Gastrocnemius medialis (tissue), 4 donors: ENCODE data around the gene CNGA2. TPM values are rescaled to one million over a fixed set of nuclear protein-coding genes. Genes with fewer than 3 reads are reported as not detected.

Experiments used
- ATAC-seq, 2 donors: fragments of 150-250 bp; one replicate each; pipeline ENCODE4 v1.9.1; 2016
- DNase-seq, 2 donors: peaks; one replicate each; pipeline ENCODE4 v3.0.0-alpha.2; 2019
- H3K27ac ChIP-seq, 4 donors: fragments of 200-600 bp; sonication (generic); 1 replicate in 1 of 4; 2 replicates in 3 of 4; pipeline ENCODE4 v1.5.1; 2016 to 2018; ENCODE audit warnings: mild to moderate bottlenecking in 2 of 4, moderate library complexity in 1 of 4
- H3K27me3 ChIP-seq, 3 donors: fragments of 200-600 bp; sonication (generic) in 2 of 3; 1 replicate in 1 of 3; 2 replicates in 2 of 3; pipeline versions ENCODE4 v1.5.1 to v1.6.0; 2016 to 2019; ENCODE audit warnings: mild to moderate bottlenecking in 1 of 3, moderate library complexity in 1 of 3
- H3K36me3 ChIP-seq, 2 donors: fragments of 200-600 bp; sonication (generic) in 1 of 2; one replicate each; pipeline ENCODE4 v1.5.1; 2017 to 2018
- H3K4me1 ChIP-seq, 2 donors: fragments of 200-600 bp; sonication (generic) in 1 of 2; one replicate each; pipeline ENCODE4 v1.5.1; 2016 to 2017; ENCODE audit warnings: mild to moderate bottlenecking in 2 of 2
- H3K4me3 ChIP-seq, 4 donors: fragments of 200-600 bp; sonication (generic) in 3 of 4; 1 replicate in 1 of 4; 2 replicates in 3 of 4; pipeline ENCODE4 v1.5.1; 2016 to 2019; ENCODE audit warnings: mild to moderate bottlenecking in 2 of 4
- H3K9me3 ChIP-seq, 3 donors: fragments of 200-600 bp; sonication (generic) in 2 of 3; 1 replicate in 1 of 3; 2 replicates in 2 of 3; pipeline ENCODE4 v1.5.1; 2016 to 2019
- POLR2A ChIP-seq, 2 donors: fragments of 450-650 bp; IDR thresholded peaks; one replicate each; pipeline ENCODE4 v1.6.1; 2017; ENCODE audit warnings: antibody characterized with exemption in 2 of 2, mild to moderate bottlenecking in 2 of 2, moderate library complexity in 2 of 2
- in situ Hi-C, 4 donors: fragments of 200-750 bp; cut with MboI; loops; one replicate each; pipeline versions ENCODE4 v1.15.0 to v1.8.0; 2017; ENCODE audit warnings: low sequenced_read_pairs in 4 of 4
- intact Hi-C: fragments of 100-400 bp; cut with DNase I; formaldehyde crosslinking; loops from one replicate; pipeline ENCODE4 v1.15.1; 2023; ENCODE audit warnings: low total_unique reads
- total RNA-seq, 4 donors: library from RNA; depleted of rRNA; stranded (reverse); fragments of >200 nt; gene quantifications; one replicate each; pipeline versions ENCODE4 v1.1.0 to v1.2.3, GENCODE V29; 2016
- TF ChIP-seq, protein P1 (sequence below), 5 experiments: fragments of 450-650 bp in 3 of 5; fragments of 200-600 bp in 2 of 5; sonication (generic) in 2 of 5; IDR thresholded peaks in 4 of 5; conservative IDR thresholded peaks in 1 of 5; 1 replicate in 4 of 5; 2 replicates in 1 of 5; pipeline ENCODE4 v1.5.1; 2016 to 2019; ENCODE audit warnings: antibody characterized with exemption in 5 of 5, mild to moderate bottlenecking in 3 of 5, moderate library complexity in 3 of 5

Gene CNGA2
- total RNA-seq, 4 donors from 2014 or later = not detected

DNA sequence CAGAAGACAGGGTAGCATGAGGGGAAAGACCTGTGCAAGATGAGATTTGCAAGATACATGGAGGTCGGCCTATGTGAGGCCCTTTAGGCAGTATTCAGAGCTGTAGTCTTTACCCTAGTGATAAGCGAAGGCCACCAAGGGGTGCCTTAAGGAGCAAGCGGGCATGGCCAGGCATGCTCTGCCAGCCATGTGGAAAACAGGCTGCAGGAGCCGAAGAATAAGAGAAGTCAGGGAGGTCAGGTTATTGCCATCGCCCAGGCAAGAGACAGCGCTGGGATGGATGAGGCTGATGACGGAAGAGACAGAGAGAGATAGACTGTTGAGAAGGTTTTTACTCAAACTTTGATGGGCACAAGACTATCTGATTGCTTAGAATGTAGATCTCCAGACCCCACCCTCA lies 25.7 kb upstream of the CNGA2 start:
- no peak overlapping the region for H3K4me3 ChIP-seq
- no peak for TF ChIP-seq POLR2A (IDR thresholded peaks at IDR 0.05)
- TF ChIP-seq, protein P1, sequence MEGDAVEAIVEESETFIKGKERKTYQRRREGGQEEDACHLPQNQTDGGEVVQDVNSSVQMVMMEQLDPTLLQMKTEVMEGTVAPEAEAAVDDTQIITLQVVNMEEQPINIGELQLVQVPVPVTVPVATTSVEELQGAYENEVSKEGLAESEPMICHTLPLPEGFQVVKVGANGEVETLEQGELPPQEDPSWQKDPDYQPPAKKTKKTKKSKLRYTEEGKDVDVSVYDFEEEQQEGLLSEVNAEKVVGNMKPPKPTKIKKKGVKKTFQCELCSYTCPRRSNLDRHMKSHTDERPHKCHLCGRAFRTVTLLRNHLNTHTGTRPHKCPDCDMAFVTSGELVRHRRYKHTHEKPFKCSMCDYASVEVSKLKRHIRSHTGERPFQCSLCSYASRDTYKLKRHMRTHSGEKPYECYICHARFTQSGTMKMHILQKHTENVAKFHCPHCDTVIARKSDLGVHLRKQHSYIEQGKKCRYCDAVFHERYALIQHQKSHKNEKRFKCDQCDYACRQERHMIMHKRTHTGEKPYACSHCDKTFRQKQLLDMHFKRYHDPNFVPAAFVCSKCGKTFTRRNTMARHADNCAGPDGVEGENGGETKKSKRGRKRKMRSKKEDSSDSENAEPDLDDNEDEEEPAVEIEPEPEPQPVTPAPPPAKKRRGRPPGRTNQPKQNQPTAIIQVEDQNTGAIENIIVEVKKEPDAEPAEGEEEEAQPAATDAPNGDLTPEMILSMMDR (IDR thresholded peaks at IDR 0.05 in 4 of 5, conservative IDR thresholded peaks at IDR 0.05 in 1 of 5) = no peak
- H3K27ac ChIP-seq = no peak overlapping the region
- intact Hi-C loops = no loop called here
- ATAC-seq = no peak
- in situ Hi-C loops = no loop called here
- DNase-seq = no peak
- H3K9me3 ChIP-seq = no peaks in the 10 kb centered on the region
- H3K36me3 ChIP-seq = no peaks in the 10 kb centered on the region
- no peaks in the 10 kb centered on the region for H3K27me3 ChIP-seq
- H3K4me1 ChIP-seq = peaks cover 0 to 9% of the 10 kb centered on the region in 2 donors

DNA sequence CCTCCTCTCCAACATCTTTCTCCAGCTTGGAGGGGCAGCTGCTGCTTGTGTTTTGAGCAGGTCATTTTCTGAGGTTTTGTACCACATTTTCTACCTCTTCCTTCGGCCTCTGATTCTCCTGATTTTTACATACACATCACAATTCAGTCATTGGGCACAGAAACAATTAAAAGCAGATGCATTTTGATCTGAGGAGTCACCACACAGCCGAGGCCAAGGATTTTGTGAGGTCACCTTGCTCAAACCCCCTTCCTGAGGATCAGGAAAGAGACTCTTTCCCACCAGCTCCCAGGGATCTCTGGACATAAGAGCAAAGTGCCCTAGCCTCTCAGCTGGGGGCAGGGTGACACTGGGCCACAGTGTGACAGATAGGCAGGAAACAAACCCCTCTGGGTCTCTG lies 24.1 kb upstream of the CNGA2 start:
- in situ Hi-C loops (no loop called here), intact Hi-C loops (no loop called here)
- no peak overlapping the region for H3K4me3 ChIP-seq
- peaks cover 0 to 4% of the 10 kb centered on the region in 2 donors for H3K4me1 ChIP-seq
- DNase-seq = no peak
- TF ChIP-seq, protein P1 (IDR thresholded peaks at IDR 0.05 in 4 of 5, conservative IDR thresholded peaks at IDR 0.05 in 1 of 5) = no peak
- no peak for TF ChIP-seq POLR2A (IDR thresholded peaks at IDR 0.05)
- no peak overlapping the region for H3K27ac ChIP-seq
- no peaks in the 10 kb centered on the region for H3K27me3 ChIP-seq
- no peaks in the 10 kb centered on the region for H3K9me3 ChIP-seq
- H3K36me3 ChIP-seq = no peaks in the 10 kb centered on the region
- no peak for ATAC-seq

DNA sequence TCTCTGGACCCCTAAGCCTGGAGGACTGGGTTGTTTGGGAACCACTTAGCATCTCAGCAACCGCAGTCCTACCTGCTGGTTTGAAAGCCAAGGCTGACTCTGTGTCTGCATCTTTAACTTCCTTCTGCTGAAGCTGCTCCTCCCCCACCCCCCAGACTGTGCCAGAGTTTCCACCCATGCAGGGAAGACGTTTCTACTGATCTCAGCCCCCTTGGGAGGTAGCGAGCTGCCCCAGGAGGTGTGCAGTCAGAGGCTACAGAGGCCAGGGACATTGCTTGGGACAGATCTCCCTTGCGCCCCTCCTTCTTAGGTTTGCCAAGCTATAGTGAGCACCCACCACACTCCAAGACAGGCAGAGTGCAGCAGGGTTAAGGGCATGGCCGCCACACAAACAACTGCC lies 23.4 kb upstream of the CNGA2 start:
- in situ Hi-C loops (no loop called here), intact Hi-C loops (no loop called here)
- Histone ChIP-seq H3K4me1 (peaks cover 0 to 4% of the 10 kb centered on the region in 2 donors), H3K27ac (no peak overlapping the region), H3K36me3 (no peaks in the 10 kb centered on the region), H3K27me3 (no peaks in the 10 kb centered on the region), H3K9me3 (no peaks in the 10 kb centered on the region), H3K4me3 (no peak overlapping the region)
- TF ChIP-seq, protein P1 (IDR thresholded peaks at IDR 0.05 in 4 of 5, conservative IDR thresholded peaks at IDR 0.05 in 1 of 5) = no peak
- no peak for TF ChIP-seq POLR2A (IDR thresholded peaks at IDR 0.05)
- no peak for ATAC-seq
- DNase-seq = no peak

DNA sequence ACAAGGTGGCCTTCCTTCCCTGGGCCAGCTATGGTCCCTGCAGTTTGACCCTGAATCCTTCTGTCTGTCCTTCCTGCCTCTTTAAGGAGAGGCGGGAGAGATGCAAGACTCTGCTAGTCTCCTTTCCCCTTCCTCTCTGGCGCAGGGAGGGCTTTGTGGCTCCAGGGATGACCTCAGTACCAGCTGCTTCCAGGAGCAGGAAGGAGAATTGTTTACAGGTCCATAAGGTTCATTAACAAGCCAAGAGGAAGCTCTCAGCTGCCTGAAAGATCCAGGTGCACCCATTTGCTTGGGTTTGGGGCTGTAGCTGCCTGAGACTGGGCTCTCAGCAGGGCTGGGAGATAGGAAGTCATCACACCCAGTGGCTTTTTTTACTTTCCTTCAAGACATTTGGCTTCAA lies 22.8 kb upstream of the CNGA2 start:
- Histone ChIP-seq H3K4me3 (no peak overlapping the region), H3K36me3 (no peaks in the 10 kb centered on the region), H3K9me3 (no peaks in the 10 kb centered on the region), H3K27me3 (no peaks in the 10 kb centered on the region), H3K27ac (no peak overlapping the region), H3K4me1 (peaks cover 0 to 4% of the 10 kb centered on the region in 2 donors)
- DNase-seq = no peak
- intact Hi-C loops (no loop called here), in situ Hi-C loops (no loop called here)
- TF ChIP-seq, protein P1 (IDR thresholded peaks at IDR 0.05 in 4 of 5, conservative IDR thresholded peaks at IDR 0.05 in 1 of 5) = no peak
- no peak for TF ChIP-seq POLR2A (IDR thresholded peaks at IDR 0.05)
- no peak for ATAC-seq

DNA sequence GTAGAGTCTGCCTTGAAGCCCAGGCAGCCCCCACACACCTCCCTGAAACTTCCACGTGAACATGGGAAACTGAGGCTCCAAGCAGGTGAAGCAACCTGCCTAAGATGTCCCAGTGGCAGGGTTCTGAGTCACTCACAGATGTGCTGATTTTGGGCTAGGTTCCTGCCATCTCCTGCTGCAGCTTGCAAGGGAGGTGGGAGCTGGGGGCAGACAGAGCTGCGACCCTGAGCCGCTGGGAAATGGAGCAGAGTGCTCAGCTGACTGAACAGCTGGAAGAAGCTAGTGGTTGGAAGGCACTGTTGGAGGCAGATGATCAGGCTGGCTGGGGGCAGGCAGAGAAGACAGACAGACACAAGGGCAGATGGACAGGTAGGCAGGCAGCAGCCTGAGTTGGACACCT lies 22.3 kb upstream of the CNGA2 start:
- ATAC-seq (no peak), DNase-seq (no peak)
- TF ChIP-seq, protein P1 (IDR thresholded peaks at IDR 0.05 in 4 of 5, conservative IDR thresholded peaks at IDR 0.05 in 1 of 5) = no peak
- no peak for TF ChIP-seq POLR2A (IDR thresholded peaks at IDR 0.05)
- Histone ChIP-seq H3K9me3 (no peaks in the 10 kb centered on the region), H3K4me1 (peaks cover 0 to 4% of the 10 kb centered on the region in 2 donors), H3K4me3 (no peak overlapping the region), H3K36me3 (no peaks in the 10 kb centered on the region), H3K27ac (no peak overlapping the region), H3K27me3 (no peaks in the 10 kb centered on the region)
- intact Hi-C loops (no loop called here), in situ Hi-C loops (no loop called here)
